Activated CD8-positive, alpha-beta T cell treated with anti-CD3 and anti-CD28 coated beads for 36 hours (primary cell): Measurements from ENCODE around the gene DET1. TPM values are rescaled to one million over a fixed set of nuclear protein-coding genes. Genes with fewer than 3 reads are reported as not detected.

Source experiments
- ATAC-seq: fragments of 200-7000 bp; cut with Tn5 transposase; one replicate; pipeline ENCODE4 v1.10.0; 2021; ENCODE audit warnings: mild to moderate bottlenecking, moderate library complexity
- CTCF ChIA-PET: fragments of 350-600 bp; sonication (Branson Sonifier 250); formaldehyde crosslinking; loops from one replicate; lab custom pipeline; 2021; ENCODE audit warnings: antibody characterized with exemption; lab: Charles Lee
- POLR2A ChIA-PET: fragments of 350-600 bp; sonication (Branson Sonifier 250); formaldehyde crosslinking; loops from one replicate; lab custom pipeline; 2021; ENCODE audit warnings: antibody characterized with exemption; lab: Charles Lee
- DNase-seq: peaks from one replicate; pipeline ENCODE4 v3.0.0-alpha.2; 2020
- H3K27ac Mint-ChIP-seq: one replicate; pipeline ENCODE4 v1.8.0; 2021; ENCODE audit warnings: mild to moderate bottlenecking, mixed read lengths
- H3K27me3 Mint-ChIP-seq: one replicate; pipeline ENCODE4 v1.8.0; 2021; ENCODE audit warnings: mixed read lengths
- H3K36me3 Mint-ChIP-seq: one replicate; pipeline ENCODE4 v1.8.0; 2021; ENCODE audit warnings: low read depth, mixed read lengths
- H3K4me1 Mint-ChIP-seq: one replicate; pipeline ENCODE4 v1.8.0; 2021; ENCODE audit warnings: low read depth, mixed read lengths
- H3K4me3 Mint-ChIP-seq: one replicate; pipeline ENCODE4 v1.8.0; 2021; ENCODE audit warnings: mild to moderate bottlenecking, moderate library complexity, mixed read lengths
- H3K9me3 Mint-ChIP-seq: one replicate; pipeline ENCODE4 v1.8.0; 2021; ENCODE audit warnings: mixed read lengths
- intact Hi-C: fragments of 100-400 bp; cut with micrococcal nuclease; formaldehyde crosslinking; loops from one replicate; pipeline ENCODE4 v1.10.0; 2022
- total RNA-seq, 2 experiments: library from RNA; stranded (reverse); gene quantifications; one replicate each; pipeline ENCODE4 v1.2.3, GENCODE V29; 2021
- TF ChIP-seq, protein P1 (sequence below): fragments of 200-600 bp; IDR thresholded peaks from one replicate; pipeline ENCODE4 v1.8.0; 2022; ENCODE audit warnings: antibody characterized with exemption, mild to moderate bottlenecking

Gene DET1
- total RNA-seq, 2 experiments from 2014 or later: 2.1 to 2.6 TPM

GRCh38 chr15:88487796-88488523 lies 58.5 kb downstream of the DET1 start:
- intact Hi-C loops: no loop called here
- Mint-ChIP-seq H3K27ac (no peak overlapping the region), H3K27me3 (no peaks in the 10 kb centered on the region), H3K9me3 (no peaks in the 10 kb centered on the region), H3K36me3 (no peaks in the 10 kb centered on the region), H3K4me1 (peaks cover 3% of the 10 kb centered on the region), H3K4me3 (no peak overlapping the region)
- TF ChIP-seq, protein P1, sequence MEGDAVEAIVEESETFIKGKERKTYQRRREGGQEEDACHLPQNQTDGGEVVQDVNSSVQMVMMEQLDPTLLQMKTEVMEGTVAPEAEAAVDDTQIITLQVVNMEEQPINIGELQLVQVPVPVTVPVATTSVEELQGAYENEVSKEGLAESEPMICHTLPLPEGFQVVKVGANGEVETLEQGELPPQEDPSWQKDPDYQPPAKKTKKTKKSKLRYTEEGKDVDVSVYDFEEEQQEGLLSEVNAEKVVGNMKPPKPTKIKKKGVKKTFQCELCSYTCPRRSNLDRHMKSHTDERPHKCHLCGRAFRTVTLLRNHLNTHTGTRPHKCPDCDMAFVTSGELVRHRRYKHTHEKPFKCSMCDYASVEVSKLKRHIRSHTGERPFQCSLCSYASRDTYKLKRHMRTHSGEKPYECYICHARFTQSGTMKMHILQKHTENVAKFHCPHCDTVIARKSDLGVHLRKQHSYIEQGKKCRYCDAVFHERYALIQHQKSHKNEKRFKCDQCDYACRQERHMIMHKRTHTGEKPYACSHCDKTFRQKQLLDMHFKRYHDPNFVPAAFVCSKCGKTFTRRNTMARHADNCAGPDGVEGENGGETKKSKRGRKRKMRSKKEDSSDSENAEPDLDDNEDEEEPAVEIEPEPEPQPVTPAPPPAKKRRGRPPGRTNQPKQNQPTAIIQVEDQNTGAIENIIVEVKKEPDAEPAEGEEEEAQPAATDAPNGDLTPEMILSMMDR: no peak
- POLR2A ChIA-PET: no interaction called here
- CTCF ChIA-PET: no interaction called here
- DNase-seq (no peak), ATAC-seq (no peak)

DNA sequence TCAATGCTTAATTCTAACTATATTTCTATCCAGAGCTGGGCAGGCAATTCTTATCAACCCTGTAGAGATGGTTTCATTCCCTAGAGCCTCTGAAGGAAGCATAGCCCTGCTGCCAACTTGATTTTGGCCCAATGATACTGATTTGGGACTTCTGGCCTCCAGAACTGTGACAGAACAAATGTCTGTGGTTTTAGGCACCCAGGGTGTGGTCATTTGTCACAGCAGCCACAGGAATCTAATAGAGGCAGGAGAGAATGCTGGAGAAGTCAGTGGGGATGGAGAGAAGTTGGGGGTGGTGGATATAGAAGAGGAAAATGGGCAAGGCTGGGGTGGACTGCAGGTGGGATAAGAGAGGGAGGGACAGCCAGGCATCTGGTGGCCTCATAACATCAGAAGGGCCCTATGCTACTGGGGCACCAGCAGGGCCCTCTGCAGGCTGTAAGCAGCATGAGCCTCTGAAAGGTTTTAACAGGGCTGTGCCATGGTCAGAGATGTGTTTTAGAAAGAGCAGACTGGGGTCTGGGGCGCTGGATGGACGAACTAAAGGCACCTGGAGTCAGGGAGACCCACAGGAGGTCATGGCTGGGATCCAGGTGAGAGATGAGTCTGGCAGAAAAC lies 59.2 kb downstream of the DET1 start:
- no peak overlapping the region for H3K4me3 Mint-ChIP-seq
- TF ChIP-seq, protein P1: no peak
- H3K4me1 Mint-ChIP-seq: peaks cover 3% of the 10 kb centered on the region
- ChIA-PET POLR2A (no interaction called here), CTCF (no interaction called here)
- no peak for DNase-seq
- intact Hi-C loops: no loop called here
- no peaks in the 10 kb centered on the region for H3K27me3 Mint-ChIP-seq
- no peaks in the 10 kb centered on the region for H3K9me3 Mint-ChIP-seq
- no peak overlapping the region for H3K27ac Mint-ChIP-seq
- H3K36me3 Mint-ChIP-seq: no peaks in the 10 kb centered on the region
- ATAC-seq: no peak

DNA sequence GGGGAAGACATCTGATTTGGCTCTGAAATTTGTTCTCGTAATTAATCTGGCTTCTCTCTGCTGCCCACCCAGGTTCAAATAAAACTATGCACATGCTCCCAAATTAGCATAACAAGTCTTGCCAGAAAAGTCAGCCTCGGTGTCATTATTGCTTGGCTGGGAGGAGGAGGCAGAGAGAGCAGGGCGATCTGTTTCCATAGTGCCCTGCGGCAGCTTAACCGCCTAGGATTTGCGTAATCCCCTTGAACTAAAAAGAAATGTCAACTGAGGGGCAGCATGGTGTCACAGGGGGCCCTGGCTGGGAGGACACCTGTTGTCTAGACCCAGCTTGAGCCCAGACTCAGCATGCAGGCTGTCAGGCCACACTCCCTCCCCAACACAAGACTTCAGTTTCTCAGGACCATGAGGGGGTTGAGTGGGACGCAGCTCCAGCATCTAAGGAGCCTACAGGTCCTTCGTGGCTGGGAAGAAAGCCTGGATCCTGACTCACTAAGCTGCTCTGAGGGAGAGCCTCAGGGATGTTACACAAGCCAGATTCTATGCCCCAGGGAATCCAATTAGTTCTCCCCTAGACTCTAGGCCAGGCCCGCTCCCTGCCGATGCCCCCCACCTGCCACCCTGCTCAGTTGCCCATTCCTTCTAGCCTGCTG lies 61.7 kb downstream of the DET1 start:
- Mint-ChIP-seq H3K36me3 (no peaks in the 10 kb centered on the region), H3K9me3 (no peaks in the 10 kb centered on the region), H3K27ac (no peak overlapping the region), H3K4me3 (no peak overlapping the region), H3K4me1 (no peaks in the 10 kb centered on the region), H3K27me3 (no peaks in the 10 kb centered on the region)
- TF ChIP-seq, protein P1: no peak
- ChIA-PET CTCF (no interaction called here), POLR2A (no interaction called here)
- no peak for DNase-seq
- no peak for ATAC-seq
- intact Hi-C loops: no loop called here

DNA sequence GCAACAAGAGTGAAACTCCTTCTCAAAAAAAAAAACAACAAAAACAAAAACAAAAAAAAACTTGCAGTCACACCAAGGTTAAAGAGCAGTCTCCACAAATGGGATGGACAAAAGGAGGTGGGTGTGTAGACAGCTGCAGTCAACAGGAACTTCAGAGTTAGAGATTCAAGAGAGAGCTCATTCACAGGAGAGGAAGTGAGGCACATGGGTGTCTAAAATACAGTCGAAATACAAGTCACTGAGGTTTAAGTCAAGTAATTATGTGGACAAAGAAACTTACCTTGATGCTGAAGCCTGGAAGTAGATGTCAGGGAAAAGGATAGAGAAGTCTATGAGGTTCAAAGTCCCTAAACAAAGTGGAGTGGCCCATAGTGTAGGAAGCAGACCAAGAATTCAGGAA lies 64.2 kb downstream of the DET1 start:
- DNase-seq: no peak
- H3K4me3 Mint-ChIP-seq: no peak overlapping the region
- ATAC-seq: no peak
- H3K27me3 Mint-ChIP-seq: no peaks in the 10 kb centered on the region
- intact Hi-C loops: no loop called here
- no peaks in the 10 kb centered on the region for H3K9me3 Mint-ChIP-seq
- TF ChIP-seq, protein P1: no peak
- ChIA-PET CTCF (no interaction called here), POLR2A (interaction anchor here (2.0 kb wide), 1 partner anchor 11 kb away, joined by 6 read pairs; no protein-coding TSS in a partner anchor)
- H3K27ac Mint-ChIP-seq: no peak overlapping the region
- H3K4me1 Mint-ChIP-seq: no peaks in the 10 kb centered on the region
- H3K36me3 Mint-ChIP-seq: peaks cover 2% of the 10 kb centered on the region

DNA sequence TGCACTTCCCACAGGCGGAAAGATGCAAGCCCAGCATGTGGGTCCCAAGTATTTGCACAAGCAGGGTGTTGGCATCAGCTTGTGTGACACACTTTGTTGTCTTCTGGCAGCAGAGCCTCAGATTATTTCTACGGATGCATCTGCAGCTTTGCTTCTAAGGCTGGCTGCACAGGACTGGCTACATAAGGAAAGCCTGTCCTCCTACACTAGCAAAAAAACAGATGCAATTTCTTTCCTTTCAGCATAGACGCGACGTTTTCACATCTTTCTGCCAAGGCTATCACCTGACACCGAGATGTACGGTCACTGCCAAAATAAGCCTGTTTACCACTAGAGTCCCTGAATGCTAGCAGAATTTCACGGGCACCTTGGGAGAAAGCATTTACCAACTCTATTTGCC lies 65.5 kb downstream of the DET1 start:
- ChIA-PET CTCF (interaction anchor here (1.1 to 1.8 kb wide), 2 partner anchors 11 to 184 kb away, joined by 3 to 7 read pairs; no protein-coding TSS in a partner anchor), POLR2A (interaction anchor here (2.0 kb wide), 1 partner anchor 10 kb away, joined by 6 read pairs; no protein-coding TSS in a partner anchor)

More for the DNA sequence above, 65.5 kb downstream of the DET1 start:
- TF ChIP-seq, protein P1: no peak
- DNase-seq (no peak), ATAC-seq (no peak)
- no peak overlapping the region for H3K4me3 Mint-ChIP-seq
- peaks cover 8% of the 10 kb centered on the region for H3K36me3 Mint-ChIP-seq
- no peaks in the 10 kb centered on the region for H3K27me3 Mint-ChIP-seq
- H3K27ac Mint-ChIP-seq: no peak overlapping the region
- no peaks in the 10 kb centered on the region for H3K9me3 Mint-ChIP-seq
- H3K4me1 Mint-ChIP-seq: no peaks in the 10 kb centered on the region
- intact Hi-C loops: no loop called here
